EH (cell line): ENCODE results near the gene ITGAX.

Source experiments
- DNase-seq: peaks from one replicate; pipeline ENCODE4 v3.0.0-alpha.2; 2015; ENCODE audit warnings: low read depth

ITGAX gene

GRCh38 chr16:31350275-31351005, 4.5 kb upstream of the ITGAX start:
- DNase-seq, result no peak

GRCh38 chr16:31351246-31351941, 3.6 kb upstream of the ITGAX start:
- no peak for DNase-seq

- peak; percentile 2 for DNase-seq
Measured at GRCh38 chr16:31351942-31352325, 3.0 kb upstream of the ITGAX start.

GRCh38 chr16:31352376-31353115, 2.4 kb upstream of the ITGAX start:
- no peak for DNase-seq

GRCh38 chr16:31355431-31356100, 590 bp downstream of the ITGAX start:
- DNase-seq, result no peak

GRCh38 chr16:31356566-31357323, 1.8 kb downstream of the ITGAX start:
- no peak for DNase-seq

GRCh38 chr16:31357324-31358109, 2.5 kb downstream of the ITGAX start:
- DNase-seq, result no peak

- DNase-seq, result no peak
Measured at GRCh38 chr16:31360251-31360650, 5.3 kb downstream of the ITGAX start.

GRCh38 chr16:31361201-31362110, 6.5 kb downstream of the ITGAX start:
- no peak for DNase-seq

- DNase-seq, result no peak
Measured at GRCh38 chr16:31362476-31363405, 7.8 kb downstream of the ITGAX start.

- DNase-seq, result no peak
Measured at GRCh38 chr16:31363721-31364120, 8.7 kb downstream of the ITGAX start.

GRCh38 chr16:31364421-31364820, 9.4 kb downstream of the ITGAX start:
- DNase-seq, result no peak

- no peak for DNase-seq
Measured at GRCh38 chr16:31365131-31365865, 10.3 kb downstream of the ITGAX start.

GRCh38 chr16:31367853-31368252, 12.9 kb downstream of the ITGAX start:
- no peak for DNase-seq

GRCh38 chr16:31371008-31371407, 16.0 kb downstream of the ITGAX start:
- DNase-seq, result no peak

GRCh38 chr16:31371619-31372484, 16.9 kb downstream of the ITGAX start:
- no peak for DNase-seq

GRCh38 chr16:31373235-31373634, 18.3 kb downstream of the ITGAX start:
- DNase-seq, result no peak
